Glomerular visceral epithelial cell (primary cell): ENCODE data around the gene PTN.

Experiments used
- DNase-seq: peaks from one replicate; pipeline ENCODE4 v3.0.0-alpha.2; 2016; ENCODE audit errors: extremely low spot score

PTN gene, protein sequence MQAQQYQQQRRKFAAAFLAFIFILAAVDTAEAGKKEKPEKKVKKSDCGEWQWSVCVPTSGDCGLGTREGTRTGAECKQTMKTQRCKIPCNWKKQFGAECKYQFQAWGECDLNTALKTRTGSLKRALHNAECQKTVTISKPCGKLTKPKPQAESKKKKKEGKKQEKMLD

DNA sequence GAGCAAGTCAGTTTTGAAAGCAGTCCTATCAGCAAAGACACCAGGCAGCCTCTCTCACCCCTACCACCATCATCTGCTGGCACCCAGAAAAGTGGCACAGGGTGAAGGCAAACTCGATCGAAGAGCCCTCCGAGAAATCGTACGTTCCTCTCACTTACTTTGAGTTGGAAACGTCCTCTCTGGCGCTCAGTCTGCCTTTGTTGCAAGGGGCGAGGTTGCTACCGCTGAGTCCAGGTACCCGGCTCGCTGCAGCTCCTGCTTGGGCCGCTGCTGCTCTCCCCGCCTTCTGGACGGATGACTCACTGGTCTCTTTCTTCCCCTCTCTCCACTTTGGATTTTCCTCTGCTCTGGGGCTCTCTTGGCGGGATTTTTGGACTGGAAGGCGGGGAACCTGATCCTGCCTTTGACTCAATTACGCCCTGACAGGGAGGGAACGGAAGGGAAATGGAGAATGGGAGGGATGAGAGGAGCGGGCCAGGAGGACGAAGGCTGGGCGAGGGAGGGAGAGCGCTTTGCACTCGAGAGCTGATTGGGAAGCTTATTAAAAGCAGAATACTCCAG, at the start of gene PTN:
Gene PTN (minus strand): TSS at position 453 of the 561 bp plus-strand sequence. CDS start 88,760 bp downstream, outside the sequence.
- peak; percentile 51 for DNase-seq

DNA sequence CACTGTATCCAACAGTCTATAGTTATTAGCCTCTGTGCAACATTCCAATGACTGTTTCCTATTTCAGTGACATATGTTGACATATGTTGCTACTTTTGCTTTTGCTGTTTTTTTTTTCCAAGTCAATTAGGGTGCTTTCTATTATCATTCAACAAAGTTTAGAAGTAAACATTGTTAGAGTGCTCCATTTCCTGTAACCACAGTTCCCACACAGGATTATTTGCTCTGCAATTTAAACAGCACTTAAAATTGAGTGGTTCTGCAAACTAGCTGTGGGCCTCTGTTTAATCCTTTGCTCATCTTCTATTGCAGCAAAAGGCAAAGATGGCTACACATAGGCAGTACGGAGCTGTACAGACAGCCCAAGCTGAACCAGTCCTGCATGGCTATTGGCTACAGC, 46.5 kb upstream of the PTN start:
- no peak for DNase-seq

DNA sequence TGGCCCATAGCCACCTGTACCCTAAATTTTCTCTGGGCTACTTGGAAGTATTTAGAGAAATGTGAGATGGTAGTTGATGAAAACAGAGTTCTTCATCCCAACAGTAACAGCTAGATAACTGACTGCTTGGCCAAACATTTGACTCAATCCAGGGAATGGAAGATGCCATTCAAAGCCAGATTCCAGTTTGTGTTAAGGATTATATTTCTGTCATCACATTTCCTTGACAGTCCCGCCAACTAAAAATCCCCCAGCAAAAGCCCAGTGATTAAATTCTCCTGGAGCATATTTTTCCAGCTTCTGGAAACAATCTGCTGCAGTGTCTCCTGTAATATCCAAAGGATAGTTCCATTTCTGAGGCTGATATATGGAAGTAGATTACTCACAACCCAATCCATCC, 45.4 kb upstream of the PTN start:
- DNase-seq, result no peak

DNA sequence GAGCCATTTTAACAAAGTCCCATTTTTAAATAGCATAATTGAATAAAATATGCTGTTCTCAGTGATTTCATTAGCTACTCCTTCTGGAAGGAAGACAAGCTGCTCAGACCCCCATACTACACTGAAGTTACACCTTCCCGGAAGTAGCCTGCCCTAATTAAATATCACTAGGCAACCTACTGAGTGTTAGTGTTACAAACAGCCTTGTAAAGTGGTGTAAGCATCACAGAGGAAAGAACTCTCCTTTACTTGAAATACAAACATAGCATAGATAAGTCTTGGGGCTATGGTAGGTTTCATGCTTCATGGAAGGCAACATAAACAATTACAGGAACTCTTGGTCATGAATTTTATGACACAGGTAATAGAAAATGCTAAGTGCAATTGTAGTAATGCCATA, 43.4 kb upstream of the PTN start:
- no peak for DNase-seq

DNA sequence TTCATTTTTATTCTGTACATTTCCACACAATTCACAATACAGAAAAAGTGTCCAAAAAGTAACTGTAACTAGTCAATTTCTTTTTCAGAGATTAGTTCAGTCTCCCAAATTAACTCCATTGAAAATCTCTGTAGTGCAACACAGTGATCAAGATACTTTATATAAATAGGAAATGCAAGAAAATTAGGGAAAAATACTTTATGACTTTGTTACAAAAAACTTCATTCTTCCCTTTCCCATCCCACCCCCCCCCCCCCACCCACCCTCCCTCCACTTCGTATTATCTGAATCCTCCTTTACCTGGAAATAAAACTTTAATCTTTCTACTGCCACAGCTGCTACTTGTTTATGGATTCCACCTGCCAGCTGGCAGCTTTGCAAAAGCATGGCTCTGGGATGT, 37.5 kb upstream of the PTN start:
- no peak for DNase-seq

DNA sequence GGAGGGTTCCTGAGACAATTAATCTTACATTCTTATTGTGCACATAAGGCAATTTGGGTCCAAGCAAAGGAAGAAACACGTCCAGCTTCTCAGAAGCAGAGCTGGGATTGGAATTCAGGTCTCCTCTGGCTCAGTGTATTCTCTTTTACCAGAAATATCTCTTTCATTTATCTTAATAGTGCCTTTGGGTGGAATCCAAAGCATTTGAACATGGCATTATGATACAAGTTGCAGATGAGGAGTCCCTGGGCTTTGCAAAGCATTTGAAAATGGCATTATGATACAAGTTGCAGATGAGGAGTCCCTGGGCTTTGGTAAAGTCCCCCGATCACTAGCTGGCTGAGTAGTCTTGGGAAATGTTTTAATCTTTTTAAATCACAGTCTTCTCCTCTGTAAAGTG, 30.0 kb upstream of the PTN start:
- DNase-seq, result no peak

DNA sequence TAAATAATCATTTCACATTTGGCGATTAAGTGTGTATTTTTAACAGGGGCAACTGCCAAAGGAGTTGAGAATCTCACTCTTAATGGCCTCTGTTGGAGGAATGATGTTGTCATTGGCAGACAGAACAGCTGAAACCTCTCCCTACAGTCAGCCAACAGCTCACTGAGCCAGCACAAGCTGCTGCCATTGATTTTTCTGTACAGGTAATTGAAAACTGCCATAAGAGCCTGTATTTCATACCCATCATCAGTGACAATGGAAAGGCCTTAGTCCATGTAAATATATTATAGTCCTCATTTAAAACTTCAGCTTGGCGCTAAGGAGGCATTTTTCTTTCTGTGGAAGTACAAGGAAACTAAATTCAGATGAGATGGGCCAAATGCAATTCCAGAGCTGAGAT, 28.1 kb upstream of the PTN start:
- DNase-seq, result no peak

DNA sequence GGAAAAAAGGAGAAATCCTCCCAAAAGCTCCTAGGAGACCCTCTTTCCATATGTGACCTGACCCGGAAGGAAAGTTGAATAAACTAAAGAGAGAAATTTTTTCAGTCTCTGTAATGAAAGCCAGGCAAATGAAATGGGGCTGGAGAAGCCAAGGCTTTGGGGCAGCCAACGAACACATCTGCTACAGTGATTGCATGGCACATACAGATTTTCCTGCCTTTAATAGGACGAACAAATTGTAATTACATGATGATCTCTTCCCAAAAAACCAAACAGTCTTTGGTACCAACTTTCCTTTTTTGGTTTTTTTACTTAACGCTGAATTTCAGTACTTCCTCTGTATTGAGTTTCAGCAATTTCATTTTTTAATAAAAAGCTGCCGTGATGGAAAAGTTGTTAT, 23.5 kb upstream of the PTN start:
- no peak for DNase-seq

DNA sequence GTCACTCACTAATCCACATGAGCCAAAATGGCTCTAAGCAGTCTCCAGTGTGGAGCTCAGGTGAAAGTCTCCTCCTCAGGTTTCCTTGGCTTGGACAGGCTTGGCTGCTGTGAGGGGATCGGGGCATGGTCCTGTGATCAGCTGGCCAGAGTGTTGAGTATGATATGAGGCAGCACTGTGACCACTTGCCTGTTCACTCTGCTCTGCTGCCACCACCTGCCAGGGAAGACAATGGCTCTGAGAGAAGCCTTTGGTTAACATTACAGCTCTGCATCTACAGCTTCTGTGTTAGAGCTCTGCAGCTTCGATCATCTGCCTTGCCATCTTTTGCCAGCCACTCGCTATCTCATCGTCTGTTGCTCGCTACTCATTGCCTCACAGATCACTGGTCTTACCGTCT, 20.1 kb upstream of the PTN start:
- no peak for DNase-seq

DNA sequence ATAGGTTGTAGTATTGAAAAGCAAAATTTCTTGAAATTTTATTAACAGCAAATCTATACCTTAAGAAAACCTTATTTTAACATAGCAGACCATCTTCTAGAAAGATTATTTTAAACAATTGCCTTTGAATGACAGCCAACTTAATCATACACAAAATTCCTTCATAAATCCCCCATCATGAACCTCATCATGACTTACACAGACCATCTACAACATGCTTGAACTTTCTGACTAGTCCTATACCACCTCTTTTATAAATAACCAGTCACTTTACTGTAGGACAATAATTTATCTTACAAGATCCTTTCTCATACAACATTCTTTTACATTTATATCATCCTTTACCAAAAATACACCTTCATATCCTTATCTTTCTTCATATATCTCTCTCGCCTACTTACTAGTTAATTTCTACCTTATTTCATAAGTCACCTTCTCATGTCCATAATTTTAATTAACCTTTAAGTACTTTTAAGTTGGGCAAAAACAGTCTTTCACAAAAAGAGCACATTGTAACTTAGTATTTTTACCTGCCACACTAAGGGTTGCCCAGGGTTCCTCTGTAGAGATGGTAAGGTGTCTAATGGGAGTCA, 16.6 kb upstream of the PTN start:
- no peak for DNase-seq

DNA sequence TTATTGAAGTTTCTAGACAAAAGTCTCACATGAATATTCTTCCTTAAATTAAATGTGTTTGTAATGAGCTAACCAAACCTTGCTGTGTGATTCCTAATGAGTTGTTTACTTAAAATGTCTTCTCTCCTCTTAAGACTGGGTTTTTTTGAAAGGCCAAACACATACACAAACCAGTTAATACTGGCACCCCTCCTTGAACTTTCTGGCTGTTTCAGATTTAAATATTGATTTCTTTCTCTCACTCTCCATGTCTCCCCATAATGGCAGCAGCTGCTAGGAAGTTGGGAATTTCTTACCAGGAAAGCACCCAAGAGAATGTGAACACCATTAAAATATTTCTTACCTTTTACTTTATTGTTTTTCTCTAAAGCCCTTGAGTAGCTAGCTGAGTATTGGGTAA, 11.4 kb upstream of the PTN start:
- DNase-seq, result no peak

DNA sequence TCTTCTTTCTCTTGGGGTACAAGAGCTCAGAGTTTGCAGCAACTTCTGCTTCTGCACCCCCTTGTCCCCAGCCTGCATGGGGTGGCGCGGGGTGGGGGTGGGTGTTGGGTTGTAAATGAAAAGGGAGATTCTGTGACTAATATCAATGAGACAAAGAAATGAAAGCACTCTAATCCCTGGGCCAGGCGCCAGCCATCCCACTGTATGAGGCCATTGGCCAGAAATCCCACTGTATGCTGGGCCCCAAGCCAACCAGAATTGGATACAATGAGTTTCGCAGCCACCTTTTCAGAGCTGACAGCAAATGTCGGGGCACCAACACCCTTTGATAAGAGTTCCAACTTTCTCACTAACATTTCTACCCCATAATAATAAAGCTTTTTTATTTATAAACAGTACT, 10.9 kb upstream of the PTN start:
- no peak for DNase-seq

DNA sequence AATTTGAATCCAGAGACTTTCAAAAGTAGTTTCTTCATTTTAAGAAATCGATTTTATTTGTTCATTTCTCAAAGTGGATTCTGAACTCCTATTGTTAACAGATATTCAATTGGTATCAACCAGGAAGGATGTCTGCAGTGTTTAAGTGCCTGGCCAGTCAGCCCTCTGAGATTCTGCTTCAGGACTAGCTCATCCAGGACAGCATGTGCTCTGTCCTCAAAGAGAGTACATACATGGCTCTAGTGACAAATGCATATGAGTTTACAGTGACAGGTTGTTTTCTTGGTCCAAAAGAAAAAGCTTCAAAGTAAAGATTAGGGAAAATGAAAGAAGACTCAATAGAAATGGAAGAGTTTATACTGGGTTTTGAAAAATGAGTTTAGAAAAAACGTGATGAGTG, 8.4 kb upstream of the PTN start:
- no peak for DNase-seq

DNA sequence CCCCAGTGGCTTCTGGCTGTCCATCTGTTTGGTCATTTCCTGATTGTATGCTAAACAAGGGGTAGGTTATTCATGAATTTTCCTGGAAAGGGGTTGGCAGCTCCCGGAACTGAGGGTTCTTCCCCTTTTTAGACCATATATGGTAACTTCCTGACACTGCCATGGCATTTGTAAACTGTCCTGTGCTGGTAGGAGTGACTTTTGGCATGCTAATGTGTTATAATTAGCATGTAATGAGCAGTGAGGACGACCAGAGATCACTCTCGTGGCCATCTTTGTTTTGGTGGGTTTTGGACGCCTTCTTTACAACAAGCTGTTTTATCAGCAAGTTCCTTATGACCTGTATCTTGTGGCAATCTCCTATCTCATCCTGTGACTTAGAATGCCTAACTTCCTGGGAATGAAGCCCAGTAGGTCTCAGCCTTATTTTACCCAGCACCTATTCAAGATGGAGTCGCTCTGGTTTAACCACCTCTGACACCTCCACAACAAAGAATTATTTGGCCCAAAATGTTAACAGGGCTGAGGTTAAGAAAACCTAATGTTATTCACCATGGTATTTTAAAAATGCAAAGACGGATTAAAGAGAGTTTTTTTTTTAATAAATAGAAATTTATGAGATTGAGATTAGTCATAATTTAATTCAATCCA, 2.4 kb upstream of the PTN start:
- no peak for DNase-seq

DNA sequence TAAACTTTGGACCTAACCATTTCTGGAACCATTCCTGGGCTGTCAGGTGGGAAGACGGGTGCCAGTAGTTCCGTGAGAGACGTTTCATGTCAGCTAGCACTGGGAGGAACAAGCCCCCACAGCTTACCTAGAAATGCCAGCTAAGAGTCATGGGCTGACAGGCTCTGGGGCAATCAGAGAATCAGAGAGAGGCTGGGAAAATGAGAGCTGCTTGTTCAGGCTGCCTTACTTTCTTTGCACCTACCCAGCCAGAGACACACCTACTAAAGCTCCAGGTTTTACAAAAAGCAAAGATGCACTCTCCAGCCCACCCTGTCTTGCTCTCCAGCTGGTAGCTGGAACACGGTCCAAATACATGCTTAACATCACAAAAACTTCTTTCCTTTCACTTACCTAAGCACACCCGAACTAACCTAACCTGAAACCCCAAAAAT, 688 bp downstream of the PTN start:
- DNase-seq, result no peak

DNA sequence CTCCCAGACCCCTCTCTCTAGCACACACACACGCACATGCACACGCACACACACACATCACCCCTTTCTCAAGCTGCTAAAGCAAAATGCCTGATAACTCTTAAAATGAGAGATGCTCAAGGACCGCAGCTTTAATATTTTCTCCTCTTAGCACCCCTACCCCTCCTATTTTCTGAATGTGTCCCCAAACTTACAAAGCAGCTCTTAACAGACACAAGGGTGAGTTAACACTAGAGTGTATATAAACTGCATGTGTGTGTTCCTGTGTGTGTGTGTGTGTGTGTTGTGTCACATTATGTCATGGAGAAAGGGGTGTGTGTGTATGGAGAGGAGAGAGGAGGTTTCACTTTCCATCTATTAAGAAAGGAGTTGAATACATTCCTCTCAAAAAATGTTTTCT, 1.3 kb downstream of the PTN start:
- DNase-seq, result no peak

DNA sequence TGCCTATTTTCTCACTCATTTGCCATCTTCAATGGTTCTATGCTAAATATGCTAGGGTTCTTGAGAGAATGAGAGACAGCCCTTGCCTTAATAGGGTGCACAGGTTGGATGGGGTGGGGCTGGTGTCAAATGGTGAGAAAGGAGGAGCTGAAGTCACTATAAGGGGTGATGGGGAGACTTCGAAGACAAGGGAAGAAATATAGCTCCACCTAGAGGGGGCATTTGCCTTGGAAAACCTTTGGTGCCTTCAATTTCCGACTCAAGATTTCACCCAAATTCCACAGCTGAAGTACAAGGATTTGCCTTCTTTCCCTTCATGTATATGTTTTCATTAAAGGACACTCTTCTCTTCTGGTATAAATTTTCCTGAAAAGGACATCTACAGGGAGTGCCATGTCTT, 5.6 kb downstream of the PTN start:
- no peak for DNase-seq

DNA sequence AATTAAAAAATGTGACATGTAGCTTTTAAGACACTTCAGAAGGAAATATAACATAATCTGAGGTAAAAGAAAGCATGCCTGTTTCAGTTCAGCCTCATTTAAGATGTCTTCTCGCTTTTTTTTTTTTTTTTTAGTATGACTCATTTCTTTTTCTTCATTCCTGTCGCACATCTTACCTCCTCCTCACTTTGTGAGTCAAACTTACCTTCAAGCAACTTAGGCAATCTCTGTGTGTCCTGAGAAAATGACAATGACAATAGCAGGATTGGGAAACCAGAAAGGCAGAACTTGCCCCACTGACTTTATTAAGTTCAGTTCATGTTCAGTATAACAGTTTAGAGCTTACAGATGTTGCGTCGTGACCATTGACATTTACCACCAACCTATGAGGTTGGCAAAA, 7.7 kb downstream of the PTN start:
- peak; percentile 5 for DNase-seq

DNA sequence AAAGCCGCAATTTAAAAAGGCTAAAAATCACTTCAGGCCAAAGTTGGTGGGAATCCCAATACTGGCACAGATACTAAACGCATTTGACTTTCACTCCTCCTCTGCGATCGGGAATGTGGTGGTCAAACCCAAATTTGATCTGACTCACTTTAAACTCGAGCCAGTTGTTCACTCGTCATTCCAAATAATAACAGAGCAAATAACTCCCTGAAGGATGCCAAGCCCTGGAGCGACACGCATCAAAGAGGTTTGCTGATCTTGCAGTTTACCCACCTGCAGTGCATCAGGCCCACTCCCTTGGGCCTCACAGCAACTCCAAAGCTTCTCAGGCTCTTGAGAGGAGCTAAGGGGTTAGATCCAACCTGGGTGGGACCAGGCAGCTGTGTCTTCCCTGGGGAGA, 12.2 kb downstream of the PTN start:
- DNase-seq, result peak; percentile 26

DNA sequence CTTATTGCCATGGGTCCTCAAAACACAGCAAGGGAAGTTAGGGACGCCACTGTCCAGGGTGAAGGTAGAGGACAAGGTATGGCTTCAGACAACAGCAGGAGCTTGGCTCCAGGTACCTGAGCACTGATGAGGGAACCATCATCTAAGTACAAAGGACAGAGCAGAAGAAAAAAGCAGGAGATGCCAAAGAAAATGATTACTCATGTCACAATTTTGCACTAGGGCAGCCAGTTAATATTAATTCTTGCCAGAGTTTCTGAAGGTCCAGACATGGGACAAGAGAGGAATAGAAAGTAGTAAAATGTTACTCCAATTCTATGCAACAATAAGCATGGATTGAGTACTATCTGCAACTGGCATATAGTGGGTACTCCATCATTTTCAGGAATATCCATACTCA, 14.1 kb downstream of the PTN start:
- DNase-seq, result no peak

DNA sequence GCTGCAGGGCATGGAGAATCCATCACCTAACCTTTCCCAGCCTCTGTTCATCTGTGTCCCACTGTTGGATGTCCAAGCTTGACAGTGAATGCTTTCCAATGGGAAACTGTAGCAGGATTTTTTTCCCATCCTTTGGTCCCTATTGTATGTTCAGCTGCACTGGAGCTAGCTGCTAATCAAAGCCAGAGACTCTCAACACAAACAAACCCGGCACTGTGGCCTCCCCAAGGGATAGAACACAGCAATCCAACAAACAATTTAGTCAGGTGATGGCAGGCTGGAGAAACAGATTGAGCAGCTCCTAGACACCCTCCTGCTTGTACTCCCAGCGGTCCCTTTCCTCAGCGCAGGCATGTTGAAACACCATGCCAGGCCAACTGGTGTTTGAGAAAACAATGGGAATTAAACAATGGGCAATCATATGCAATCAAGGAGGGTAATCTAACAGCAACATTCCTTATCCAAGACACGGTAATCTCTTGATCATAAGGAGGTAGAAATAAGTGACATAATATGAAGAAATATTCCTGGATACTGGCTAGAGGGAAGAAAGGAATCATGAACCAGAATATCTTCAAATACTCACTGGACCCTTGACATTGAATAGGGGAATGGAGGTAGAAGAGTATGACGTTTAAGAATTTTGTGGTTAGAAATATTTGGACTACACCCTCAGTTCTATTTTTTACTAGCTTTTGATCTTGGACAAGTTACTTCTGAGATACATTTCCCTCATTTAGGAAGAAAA, 15.0 kb downstream of the PTN start:
- no peak for DNase-seq

DNA sequence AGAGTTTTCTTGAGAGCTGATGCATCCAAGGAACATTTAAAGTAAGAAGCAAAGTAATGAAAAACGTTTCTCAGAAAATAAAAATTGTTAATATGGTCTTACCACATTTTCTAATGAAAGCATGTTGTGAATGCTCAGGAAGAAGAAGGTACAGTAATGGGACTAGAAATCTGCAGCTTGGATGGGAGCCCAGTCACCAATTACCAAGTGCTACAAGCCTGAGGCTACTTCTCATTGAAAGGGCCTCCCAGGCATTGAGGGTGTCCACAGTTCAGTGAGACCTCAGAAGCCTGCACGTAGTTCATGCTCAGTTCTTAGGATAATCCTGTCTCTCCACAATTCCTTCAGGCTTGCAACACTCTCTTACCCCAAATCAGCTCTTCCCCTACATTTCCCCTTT, 17.6 kb downstream of the PTN start:
- no peak for DNase-seq
